Prostate gland (tissue), 2 donors: ENCODE measurements around the gene TMEM140.

ENCODE experiments used
- POLR2A ChIP-seq: fragments of 450-650 bp; IDR thresholded peaks from one replicate; pipeline ENCODE4 v1.6.1; 2016; ENCODE audit warnings: antibody characterized with exemption, mild to moderate bottlenecking
- TF ChIP-seq, protein P1 (sequence below), 4 experiments: fragments of 200-600 bp in 2 of 4; fragments of 450-650 bp in 2 of 4; sonication (generic) in 2 of 4; IDR thresholded peaks; 1 replicate in 3 of 4; 2 replicates in 1 of 4; pipeline ENCODE4 v1.5.1; 2016 to 2019; ENCODE audit warnings: antibody characterized with exemption in 4 of 4, mild to moderate bottlenecking in 2 of 4, moderate library complexity in 2 of 4

DNA sequence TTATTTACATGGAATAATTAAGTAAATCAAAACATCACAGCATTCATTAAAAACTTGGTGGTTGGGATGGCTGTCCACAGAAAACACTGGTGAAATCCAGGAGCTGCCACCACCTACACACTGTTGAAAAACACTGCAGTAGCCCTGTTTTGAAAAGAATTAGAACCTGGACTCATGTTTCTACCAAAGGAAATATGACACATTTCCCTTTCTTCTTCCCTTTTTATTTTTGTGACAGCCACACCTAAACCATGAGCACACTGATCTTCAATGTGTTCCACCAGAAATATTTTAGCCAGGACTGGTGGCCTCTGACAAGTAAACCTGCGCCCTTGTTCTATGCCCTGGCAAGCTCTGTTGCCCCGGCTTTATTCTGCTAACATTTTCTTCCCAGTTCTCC, 3.3 kb downstream of the TMEM140 start:
- TF ChIP-seq POLR2A: no peak
- TF ChIP-seq, protein P1, sequence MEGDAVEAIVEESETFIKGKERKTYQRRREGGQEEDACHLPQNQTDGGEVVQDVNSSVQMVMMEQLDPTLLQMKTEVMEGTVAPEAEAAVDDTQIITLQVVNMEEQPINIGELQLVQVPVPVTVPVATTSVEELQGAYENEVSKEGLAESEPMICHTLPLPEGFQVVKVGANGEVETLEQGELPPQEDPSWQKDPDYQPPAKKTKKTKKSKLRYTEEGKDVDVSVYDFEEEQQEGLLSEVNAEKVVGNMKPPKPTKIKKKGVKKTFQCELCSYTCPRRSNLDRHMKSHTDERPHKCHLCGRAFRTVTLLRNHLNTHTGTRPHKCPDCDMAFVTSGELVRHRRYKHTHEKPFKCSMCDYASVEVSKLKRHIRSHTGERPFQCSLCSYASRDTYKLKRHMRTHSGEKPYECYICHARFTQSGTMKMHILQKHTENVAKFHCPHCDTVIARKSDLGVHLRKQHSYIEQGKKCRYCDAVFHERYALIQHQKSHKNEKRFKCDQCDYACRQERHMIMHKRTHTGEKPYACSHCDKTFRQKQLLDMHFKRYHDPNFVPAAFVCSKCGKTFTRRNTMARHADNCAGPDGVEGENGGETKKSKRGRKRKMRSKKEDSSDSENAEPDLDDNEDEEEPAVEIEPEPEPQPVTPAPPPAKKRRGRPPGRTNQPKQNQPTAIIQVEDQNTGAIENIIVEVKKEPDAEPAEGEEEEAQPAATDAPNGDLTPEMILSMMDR (IDR thresholded peaks at IDR 0.05): no peak
